ENCODE data around the gene CNIH3.
"Not testable (repeated sequence)": the region's sequence is repeated elsewhere in the genome, so short reads cannot be mapped to it uniquely, and the experiment has no call there.

CNIH3 gene

DNA sequence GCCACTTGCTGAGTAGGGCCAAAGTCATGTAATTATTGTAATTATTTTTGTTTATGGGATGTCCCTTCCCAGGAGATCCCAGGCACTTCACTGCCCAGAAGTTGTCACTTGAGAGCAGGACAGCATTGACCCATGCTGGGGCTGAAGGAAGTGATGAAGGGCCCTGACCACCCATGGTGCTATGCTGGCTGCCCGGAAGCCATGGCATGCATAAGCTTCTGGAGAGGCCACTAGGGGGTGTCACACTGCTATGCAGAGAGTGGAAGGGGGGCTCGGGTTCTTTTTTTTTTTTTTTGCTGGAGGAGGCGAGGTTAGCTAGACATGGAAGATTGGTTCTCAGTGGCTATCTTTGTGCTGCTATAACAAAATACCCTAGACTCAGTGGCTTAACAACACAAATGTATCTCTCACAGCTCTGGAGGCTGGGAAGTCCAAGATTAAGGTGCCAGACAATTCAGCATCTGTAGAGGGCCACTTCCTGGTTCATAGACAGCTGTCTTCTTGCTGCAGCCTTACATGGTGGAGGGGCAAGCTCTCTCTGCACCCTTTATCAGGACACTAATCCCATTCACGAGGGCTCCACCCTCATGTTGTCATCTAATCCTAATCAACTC, 84.9 kb downstream of the CNIH3 start:
- H3K4me3 Mint-ChIP-seq, result no peak overlapping the region
- no peaks in the 10 kb centered on the region for H3K36me3 Mint-ChIP-seq (ENCODE audit: low read depth)
- H3K27me3 Mint-ChIP-seq, result no peaks in the 10 kb centered on the region
- no peaks in the 10 kb centered on the region for H3K4me1 Mint-ChIP-seq (ENCODE audit: low read depth)
- H3K27ac Mint-ChIP-seq, result no peak overlapping the region
- H3K9me3 Mint-ChIP-seq, result no peaks in the 10 kb centered on the region
- DNase-seq, result no peak

- peaks cover 6% of the 10 kb centered on the region for H3K4me1 Mint-ChIP-seq (ENCODE audit: low read depth)
- DNase-seq, result no peak
- no peaks in the 10 kb centered on the region for H3K9me3 Mint-ChIP-seq
- no peak overlapping the region for H3K27ac Mint-ChIP-seq
- H3K4me3 Mint-ChIP-seq, result no peak overlapping the region
- H3K36me3 Mint-ChIP-seq (ENCODE audit: low read depth), result no peaks in the 10 kb centered on the region
- no peaks in the 10 kb centered on the region for H3K27me3 Mint-ChIP-seq
Measured at GRCh38 chr1:224703702-224704101, 87.6 kb downstream of the CNIH3 start.

DNA sequence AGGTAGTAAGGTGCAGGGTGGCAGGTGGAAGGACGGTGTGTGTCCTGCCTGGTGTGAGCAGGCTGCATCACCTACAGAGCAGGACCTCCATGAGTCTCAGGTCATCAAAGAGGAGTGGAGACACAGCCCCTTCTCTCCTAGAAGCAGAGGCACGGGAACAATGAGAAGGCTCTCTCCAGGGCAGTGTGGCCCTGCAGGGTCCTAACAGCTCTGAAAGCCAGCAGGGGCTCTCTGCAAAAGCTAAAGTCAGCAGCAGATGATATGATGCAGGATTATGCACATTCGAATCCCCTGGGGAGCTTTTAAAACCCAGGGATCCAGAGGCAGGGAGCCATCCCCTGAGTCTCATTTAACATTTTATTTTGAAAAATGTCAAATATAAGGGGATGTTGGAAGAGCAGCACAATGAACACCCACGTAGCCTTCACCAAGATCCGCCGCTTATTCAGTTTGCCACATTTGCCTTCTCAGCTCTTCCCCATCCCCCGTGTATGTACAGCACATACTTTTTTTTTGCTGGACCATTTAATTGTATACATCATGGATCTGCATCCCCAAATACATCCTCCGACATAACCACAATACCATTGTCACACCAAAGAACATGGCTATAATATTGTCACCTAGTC, 88.1 kb downstream of the CNIH3 start:
- H3K27ac Mint-ChIP-seq, result no peak overlapping the region
- peaks cover 6% of the 10 kb centered on the region for H3K4me1 Mint-ChIP-seq (ENCODE audit: low read depth)
- H3K27me3 Mint-ChIP-seq, result no peaks in the 10 kb centered on the region
- H3K9me3 Mint-ChIP-seq, result no peaks in the 10 kb centered on the region
- no peak for DNase-seq
- no peaks in the 10 kb centered on the region for H3K36me3 Mint-ChIP-seq (ENCODE audit: low read depth)
- H3K4me3 Mint-ChIP-seq, result no peak overlapping the region

DNA sequence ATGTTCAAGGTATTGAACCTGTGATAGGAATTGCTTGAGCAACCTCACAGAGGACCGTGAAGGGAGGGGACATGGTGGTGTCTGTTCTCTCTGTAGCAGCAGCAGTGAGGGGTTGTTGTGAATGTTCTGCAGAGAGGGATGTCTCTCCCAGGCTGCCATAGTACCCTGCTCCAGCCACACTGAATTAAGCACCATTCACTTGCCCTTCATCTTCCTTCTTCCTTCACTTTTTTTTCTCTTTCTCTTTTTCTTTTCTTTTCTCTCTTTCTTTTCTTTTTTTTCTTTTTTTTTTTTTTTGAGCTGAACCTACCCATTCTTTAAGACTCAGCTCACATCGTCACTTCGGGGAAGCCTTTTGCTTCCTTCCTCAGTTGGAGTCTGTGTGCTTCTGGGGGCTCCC, 89.5 kb downstream of the CNIH3 start:
- no peaks in the 10 kb centered on the region for H3K9me3 Mint-ChIP-seq
- no peak overlapping the region for H3K27ac Mint-ChIP-seq
- H3K4me1 Mint-ChIP-seq (ENCODE audit: low read depth), result peaks cover 6% of the 10 kb centered on the region
- no peaks in the 10 kb centered on the region for H3K27me3 Mint-ChIP-seq
- no peak overlapping the region for H3K4me3 Mint-ChIP-seq
- DNase-seq, result no peak
- H3K36me3 Mint-ChIP-seq (ENCODE audit: low read depth), result no peaks in the 10 kb centered on the region

GRCh38 chr1:224707843-224708725, 92.0 kb downstream of the CNIH3 start:
- Mint-ChIP-seq H3K4me1 (ENCODE audit: low read depth) (peaks cover 6% of the 10 kb centered on the region), H3K9me3 (no peaks in the 10 kb centered on the region), H3K4me3 (no peak overlapping the region), H3K36me3 (ENCODE audit: low read depth) (no peaks in the 10 kb centered on the region), H3K27ac (no peak overlapping the region), H3K27me3 (no peaks in the 10 kb centered on the region)
- no peak for DNase-seq

- no peak for DNase-seq
- H3K27me3 Mint-ChIP-seq, result peaks cover 4% of the 10 kb centered on the region
- peaks cover 6% of the 10 kb centered on the region for H3K4me1 Mint-ChIP-seq (ENCODE audit: low read depth)
- H3K4me3 Mint-ChIP-seq, result no peak overlapping the region
- H3K9me3 Mint-ChIP-seq, result no peaks in the 10 kb centered on the region
- no peak overlapping the region for H3K27ac Mint-ChIP-seq
- H3K36me3 Mint-ChIP-seq (ENCODE audit: low read depth), result no peaks in the 10 kb centered on the region
Measured at GRCh38 chr1:224710196-224710595, 94.1 kb downstream of the CNIH3 start.

DNA sequence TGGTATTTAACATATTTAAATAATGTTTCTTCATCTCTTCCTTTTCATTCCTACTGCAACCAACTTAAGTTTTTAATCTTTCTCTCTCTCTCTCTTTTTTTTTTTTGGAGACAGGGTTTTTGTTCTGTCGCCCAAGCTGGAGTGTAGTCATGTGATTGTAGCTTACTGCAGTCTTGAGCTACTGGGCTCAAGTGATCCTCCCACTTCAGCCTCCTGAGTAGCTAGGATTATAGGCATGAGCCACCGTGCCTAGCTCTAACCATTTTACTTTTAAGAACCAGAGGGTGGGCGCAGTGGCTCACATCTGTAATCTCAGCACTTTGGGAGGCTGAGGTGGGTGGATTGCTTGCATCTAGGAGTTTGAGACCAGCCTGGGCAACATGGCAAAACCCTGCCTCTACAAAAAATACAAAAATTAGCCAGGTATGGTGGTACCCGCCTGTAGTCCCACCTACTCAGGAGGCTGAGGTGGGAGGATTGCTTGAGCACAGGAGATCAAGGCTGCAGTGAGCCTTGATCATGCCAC, 95.2 kb downstream of the CNIH3 start:
- not testable (repeated sequence) for H3K27me3 Mint-ChIP-seq; H3K4me3 Mint-ChIP-seq; H3K9me3 Mint-ChIP-seq; H3K36me3 Mint-ChIP-seq (ENCODE audit: low read depth); H3K4me1 Mint-ChIP-seq (ENCODE audit: low read depth); DNase-seq; H3K27ac Mint-ChIP-seq

GRCh38 chr1:224711876-224712275, 95.8 kb downstream of the CNIH3 start:
- Mint-ChIP-seq H3K27me3 (peaks cover 5% of the 10 kb centered on the region), H3K27ac (no peak overlapping the region), H3K36me3 (ENCODE audit: low read depth) (no peaks in the 10 kb centered on the region), H3K4me1 (ENCODE audit: low read depth) (peaks cover 6% of the 10 kb centered on the region), H3K9me3 (no peaks in the 10 kb centered on the region), H3K4me3 (no peak overlapping the region)
- no peak for DNase-seq

GRCh38 chr1:224713228-224713627, 97.1 kb downstream of the CNIH3 start:
- Mint-ChIP-seq H3K9me3 (no peaks in the 10 kb centered on the region), H3K27ac (no peak overlapping the region), H3K27me3 (peaks cover 10% of the 10 kb centered on the region), H3K4me3 (no peak overlapping the region), H3K36me3 (ENCODE audit: low read depth) (no peaks in the 10 kb centered on the region), H3K4me1 (ENCODE audit: low read depth) (peaks cover 2% of the 10 kb centered on the region)
- no peak for DNase-seq

DNA sequence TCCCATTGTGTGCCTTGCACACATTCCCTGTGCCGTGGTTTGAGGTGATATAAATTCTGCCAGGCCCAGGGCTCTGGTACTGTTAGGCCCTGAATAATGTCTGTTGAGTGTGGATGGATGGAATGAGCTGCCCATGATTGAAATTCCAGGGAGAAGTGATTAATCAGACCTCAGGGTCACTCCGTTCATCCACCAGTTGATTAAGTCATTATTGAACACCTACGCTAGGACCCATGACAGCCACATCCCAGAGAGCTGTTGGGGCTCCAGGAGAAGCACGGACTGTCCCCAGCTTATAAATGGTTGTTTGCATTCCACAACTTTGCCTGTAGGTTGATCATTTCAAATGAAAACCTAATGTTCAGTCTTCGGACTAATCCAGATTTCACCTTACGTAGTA, 98.4 kb downstream of the CNIH3 start:
- peaks cover 20% of the 10 kb centered on the region for H3K27me3 Mint-ChIP-seq
- H3K4me3 Mint-ChIP-seq, result no peak overlapping the region
- no peak overlapping the region for H3K27ac Mint-ChIP-seq
- DNase-seq, result no peak
- peaks cover 4% of the 10 kb centered on the region for H3K4me1 Mint-ChIP-seq (ENCODE audit: low read depth)
- no peaks in the 10 kb centered on the region for H3K9me3 Mint-ChIP-seq
- H3K36me3 Mint-ChIP-seq (ENCODE audit: low read depth), result no peaks in the 10 kb centered on the region

GRCh38 chr1:224718470-224719053, 102.4 kb downstream of the CNIH3 start:
- Mint-ChIP-seq H3K27ac (no peak overlapping the region), H3K4me1 (ENCODE audit: low read depth) (peaks cover 4% of the 10 kb centered on the region), H3K9me3 (no peaks in the 10 kb centered on the region), H3K36me3 (ENCODE audit: low read depth) (no peaks in the 10 kb centered on the region), H3K27me3 (peaks cover 34% of the 10 kb centered on the region), H3K4me3 (no peak overlapping the region)
- no peak for DNase-seq

GRCh38 chr1:224719716-224720115, 103.6 kb downstream of the CNIH3 start:
- Mint-ChIP-seq H3K9me3 (no peaks in the 10 kb centered on the region), H3K27ac (no peak overlapping the region), H3K36me3 (ENCODE audit: low read depth) (no peaks in the 10 kb centered on the region), H3K27me3 (peaks cover 34% of the 10 kb centered on the region), H3K4me1 (ENCODE audit: low read depth) (peaks cover 4% of the 10 kb centered on the region), H3K4me3 (no peak overlapping the region)
- no peak for DNase-seq

DNA sequence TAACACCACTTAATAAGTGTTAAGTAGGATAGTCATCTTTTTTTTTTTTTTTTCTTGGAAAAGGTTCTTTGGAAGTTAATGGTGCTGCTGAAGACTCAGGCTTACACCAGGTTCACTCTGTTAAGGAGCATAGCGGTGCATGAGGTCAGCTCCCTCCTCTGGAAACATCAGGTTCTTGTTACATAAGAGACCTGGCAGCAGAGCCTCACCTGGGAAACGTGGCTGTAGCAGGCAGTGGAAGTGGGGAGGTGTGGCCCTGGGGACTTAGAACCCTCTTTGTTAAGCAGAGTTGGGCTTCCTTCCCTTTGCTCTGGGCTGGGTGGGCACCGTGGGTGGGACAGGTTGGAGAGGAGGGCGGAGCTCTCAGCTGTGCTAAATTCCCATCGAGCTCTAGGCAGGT, 104.1 kb downstream of the CNIH3 start:
- no peak overlapping the region for H3K4me3 Mint-ChIP-seq
- H3K27ac Mint-ChIP-seq, result no peak overlapping the region
- no peak for DNase-seq
- peaks cover 4% of the 10 kb centered on the region for H3K4me1 Mint-ChIP-seq (ENCODE audit: low read depth)
- no peaks in the 10 kb centered on the region for H3K9me3 Mint-ChIP-seq
- peaks cover 30% of the 10 kb centered on the region for H3K27me3 Mint-ChIP-seq
- no peaks in the 10 kb centered on the region for H3K36me3 Mint-ChIP-seq (ENCODE audit: low read depth)

GRCh38 chr1:224721000-224721399, 104.9 kb downstream of the CNIH3 start:
- Mint-ChIP-seq H3K27ac (no peak overlapping the region), H3K27me3 (peaks cover 29% of the 10 kb centered on the region), H3K4me3 (no peak overlapping the region), H3K9me3 (no peaks in the 10 kb centered on the region), H3K36me3 (ENCODE audit: low read depth) (no peaks in the 10 kb centered on the region), H3K4me1 (ENCODE audit: low read depth) (peaks cover 4% of the 10 kb centered on the region)
- no peak for DNase-seq
